SIG-M5 (cell line): Measurements from ENCODE around the gene RGS7BP.
A peak's percentile ranks its signal among the peaks of the same experiment; 100 is the strongest.

ENCODE experiments used
- DNase-seq: peaks from one replicate; lab custom pipeline; 2025; lab: John Stamatoyannopoulos, UW

Gene RGS7BP

GRCh38 chr5:64634997-64635686, 129.3 kb downstream of the RGS7BP start:
- no peak for DNase-seq

DNA sequence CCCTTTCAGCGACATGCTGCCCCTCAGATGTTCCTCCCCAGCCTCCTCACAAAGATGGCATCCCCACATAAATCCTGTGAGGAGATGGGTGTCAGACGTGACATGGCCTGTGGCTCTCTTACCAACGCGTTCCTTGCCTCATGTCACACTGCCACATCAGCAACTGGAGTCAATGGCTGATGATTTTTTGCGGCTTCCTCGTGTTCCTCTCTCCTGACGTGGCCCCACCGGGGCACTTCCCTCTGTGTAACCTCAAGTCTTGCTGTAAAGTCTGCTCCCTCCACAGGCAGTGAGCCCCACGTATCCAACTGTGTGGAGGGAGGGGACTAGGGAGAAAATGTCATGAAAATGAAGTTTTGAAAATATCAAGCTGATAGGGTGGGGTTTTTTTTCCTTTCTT, 131.3 kb downstream of the RGS7BP start:
- peak; percentile 52 for DNase-seq

GRCh38 chr5:64637837-64638443, 132.1 kb downstream of the RGS7BP start:
- no peak for DNase-seq

- DNase-seq, result no peak
These were observed 139.0 kb downstream of the RGS7BP start for GRCh38 chr5:64644831-64645230.

DNA sequence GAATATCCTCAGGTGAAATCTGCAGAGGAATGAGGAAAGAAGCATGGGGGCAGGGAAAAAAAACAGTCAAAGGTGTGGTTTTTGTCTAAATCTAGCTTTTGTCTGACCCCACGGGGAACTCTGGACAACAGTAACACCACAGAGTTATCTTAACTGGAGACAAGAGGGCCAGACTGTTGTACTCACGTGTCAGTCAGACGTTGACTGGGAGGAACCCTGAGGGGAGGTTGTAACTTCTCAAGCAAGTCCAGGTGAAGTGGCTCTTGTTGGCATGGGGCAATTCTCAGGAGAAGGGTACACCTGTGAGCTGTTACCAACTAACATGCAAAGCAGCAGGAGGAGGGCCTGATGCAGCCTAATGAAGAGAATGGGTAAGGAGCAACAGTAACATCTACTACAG, 140.4 kb downstream of the RGS7BP start:
- no peak for DNase-seq

DNA sequence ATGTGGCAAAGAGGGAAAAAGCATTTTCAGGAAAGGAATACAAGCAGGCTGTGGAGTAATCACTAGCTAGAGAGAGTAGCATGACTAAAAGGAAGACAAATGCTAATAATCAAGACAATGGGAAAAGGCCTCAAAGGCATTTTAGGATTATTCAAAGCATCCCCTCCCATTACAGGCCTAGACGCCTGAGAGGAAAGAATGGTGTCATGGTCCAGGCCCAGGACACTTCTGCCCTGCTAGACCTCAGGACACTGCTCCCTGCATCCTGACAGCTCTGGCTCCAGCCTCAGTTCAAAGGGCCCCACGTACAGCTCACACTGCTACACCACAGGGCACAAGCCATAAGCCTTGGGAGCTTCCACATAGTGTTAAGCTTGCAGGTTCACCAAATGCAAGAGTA, 143.7 kb downstream of the RGS7BP start:
- DNase-seq, result no peak

GRCh38 chr5:64653766-64654560, 148.1 kb downstream of the RGS7BP start:
- no peak for DNase-seq

- DNase-seq, result no peak
These were observed 148.7 kb downstream of the RGS7BP start for GRCh38 chr5:64654561-64654938.

DNA sequence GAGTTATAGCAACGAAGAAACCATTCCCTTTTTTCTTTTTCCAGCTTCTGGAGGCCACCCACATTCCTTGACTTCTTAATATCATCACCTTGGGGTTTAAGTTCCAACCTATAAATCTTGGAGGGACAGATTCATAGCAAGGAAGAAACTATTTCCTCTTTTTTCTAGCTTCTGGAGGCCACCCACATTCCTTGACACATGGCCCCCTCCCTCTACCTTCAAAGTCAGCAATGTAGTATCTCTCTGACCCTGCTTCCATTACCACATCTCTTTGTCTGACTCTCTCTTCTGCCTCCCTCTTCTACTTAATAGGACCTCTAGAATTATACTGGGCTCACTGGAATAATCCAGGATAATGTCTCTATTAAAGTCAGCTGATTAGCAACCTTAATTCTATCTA, 149.8 kb downstream of the RGS7BP start:
- DNase-seq, result no peak

DNA sequence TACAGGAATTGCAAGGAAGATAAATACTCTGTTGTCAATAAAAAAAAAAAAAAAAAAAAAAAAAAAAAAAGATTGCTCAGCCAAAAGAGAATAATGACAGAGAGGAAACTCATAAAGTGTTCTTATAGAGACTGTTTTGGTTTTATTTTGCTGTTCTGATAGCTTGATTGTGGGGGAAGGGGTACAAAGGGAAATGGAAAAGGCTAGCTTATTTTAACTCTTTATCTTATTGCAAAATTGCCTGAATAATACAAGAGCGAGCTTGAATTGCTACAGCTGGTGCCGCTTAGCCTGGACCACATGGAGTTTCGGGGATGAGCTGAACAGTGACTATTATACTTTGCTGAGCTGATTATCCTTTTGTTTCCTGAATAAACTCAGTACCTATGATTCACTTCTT, 153.5 kb downstream of the RGS7BP start:
- no peak for DNase-seq
